G401.6 (cell line): ENCODE results near the gene CENPF.

ENCODE experiments used
- FAIRE-seq: peaks from 2 replicates; lab custom pipeline; 2012; peaks lifted over from hg19 to GRCh38; lab: Jason Lieb, UNC

The CENPF gene

GRCh38 chr1:214712737-214713136 is 109.7 kb downstream of the CENPF start:
- FAIRE-seq, result no peak
